Activated CD8-positive, alpha-beta memory T cell treated with anti-CD3 and anti-CD28 coated beads for 36 hours (primary cell): ENCODE results near the gene PALB2. TPM values are rescaled to one million over a fixed set of nuclear protein-coding genes. Genes with fewer than 3 reads are reported as not detected.

Experiments used
- CTCF ChIA-PET: fragments of 350-600 bp; sonication (Branson Sonifier 250); formaldehyde crosslinking; loops from one replicate; lab custom pipeline; 2021; ENCODE audit warnings: antibody characterized with exemption; lab: Charles Lee
- POLR2A ChIA-PET: fragments of 350-600 bp; sonication (Branson Sonifier 250); formaldehyde crosslinking; loops from one replicate; lab custom pipeline; 2021; ENCODE audit warnings: antibody characterized with exemption; lab: Charles Lee
- total RNA-seq, 2 experiments: library from RNA; stranded (reverse); gene quantifications; one replicate each; pipeline ENCODE4 v1.2.3, GENCODE V29; 2021

PALB2 gene
- total RNA-seq, result 10 to 100 TPM; 29.4 to 29.8 TPM

DNA sequence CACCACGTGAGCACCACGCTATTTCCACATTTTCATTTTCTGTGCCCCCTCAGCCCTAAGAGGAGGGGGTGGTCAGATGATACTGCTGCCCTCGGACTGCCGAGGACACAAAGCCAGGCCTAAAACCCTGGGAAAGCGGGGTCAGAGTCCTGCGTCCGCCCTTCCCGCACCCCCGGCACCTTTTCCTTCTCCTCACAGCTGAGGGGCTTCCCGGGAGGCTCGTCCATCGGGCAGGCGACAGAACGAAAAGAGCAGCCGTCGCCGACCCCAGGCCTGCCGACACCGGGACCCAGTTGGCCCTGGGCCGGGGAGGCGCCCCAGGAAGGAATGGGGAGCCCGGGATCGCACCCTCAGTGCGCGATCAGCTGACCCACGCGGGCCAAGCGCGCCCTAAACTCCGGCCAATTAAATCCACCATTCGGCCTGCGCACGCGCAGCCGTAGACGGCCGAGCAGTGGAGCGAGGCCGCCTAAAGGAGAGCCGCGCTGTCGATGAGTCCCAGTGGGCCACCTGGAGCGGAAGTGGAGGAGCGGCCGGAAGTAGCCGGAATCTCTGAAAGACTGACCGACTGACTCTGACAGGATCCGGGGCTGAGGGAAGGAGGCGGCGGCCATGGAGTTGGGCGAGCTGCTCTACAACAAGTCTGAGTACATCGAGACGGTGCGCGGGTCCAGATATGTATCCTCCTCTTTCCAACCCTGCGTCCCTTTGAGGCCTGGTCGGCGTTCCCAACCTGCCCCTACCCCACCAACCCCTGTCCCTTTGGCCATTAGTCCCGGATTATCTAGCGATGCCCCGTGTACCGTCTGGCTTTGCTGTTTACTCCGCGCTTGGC, at the start of gene PALB2, which contains the start of gene DCTN5:
Gene PALB2 (minus strand): TSS at position 380 of the 835 bp plus-strand sequence. CDS start 153 bp downstream, at position 227.
Gene DCTN5 (plus strand): TSS at position 536 of the 835 bp plus-strand sequence. CDS start 77 bp downstream, at position 613.
- ChIA-PET CTCF (interaction anchor here (0.8 to 1.4 kb wide), 3 partner anchors 10 to 611 kb away, joined by 3 to 6 read pairs (median 4); no protein-coding TSS in a partner anchor), POLR2A (no interaction called here)

DNA sequence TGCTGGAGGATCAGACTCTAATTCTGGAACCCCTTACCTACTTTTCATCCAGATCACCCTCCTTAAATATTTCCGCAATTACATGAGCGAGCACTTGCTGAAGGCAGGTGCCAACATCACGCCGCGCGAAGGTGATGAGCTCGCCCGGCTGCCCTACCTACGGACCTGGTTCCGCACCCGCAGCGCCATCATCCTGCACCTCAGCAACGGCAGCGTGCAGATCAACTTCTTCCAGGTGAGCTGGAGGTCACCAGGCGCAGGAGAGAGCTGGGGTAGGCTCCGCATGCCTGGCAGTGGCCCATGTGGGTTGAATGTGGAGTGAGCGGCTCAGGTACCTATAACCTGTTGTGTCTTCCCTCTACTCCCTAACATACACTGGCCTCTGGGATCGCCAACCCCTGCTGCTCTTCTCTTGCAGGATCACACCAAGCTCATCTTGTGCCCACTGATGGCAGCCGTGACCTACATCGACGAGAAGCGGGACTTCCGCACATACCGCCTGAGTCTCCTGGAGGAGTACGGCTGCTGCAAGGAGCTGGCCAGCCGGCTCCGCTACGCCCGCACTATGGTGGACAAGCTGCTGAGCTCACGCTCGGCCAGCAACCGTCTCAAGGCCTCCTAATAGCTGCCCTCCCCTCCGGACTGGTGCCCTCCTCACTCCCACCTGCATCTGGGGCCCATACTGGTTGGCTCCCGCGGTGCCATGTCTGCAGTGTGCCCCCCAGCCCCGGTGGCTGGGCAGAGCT, 48.5 kb upstream of the PALB2 start:
- CTCF ChIA-PET, result no interaction called here
- POLR2A ChIA-PET, result no interaction called here

DNA sequence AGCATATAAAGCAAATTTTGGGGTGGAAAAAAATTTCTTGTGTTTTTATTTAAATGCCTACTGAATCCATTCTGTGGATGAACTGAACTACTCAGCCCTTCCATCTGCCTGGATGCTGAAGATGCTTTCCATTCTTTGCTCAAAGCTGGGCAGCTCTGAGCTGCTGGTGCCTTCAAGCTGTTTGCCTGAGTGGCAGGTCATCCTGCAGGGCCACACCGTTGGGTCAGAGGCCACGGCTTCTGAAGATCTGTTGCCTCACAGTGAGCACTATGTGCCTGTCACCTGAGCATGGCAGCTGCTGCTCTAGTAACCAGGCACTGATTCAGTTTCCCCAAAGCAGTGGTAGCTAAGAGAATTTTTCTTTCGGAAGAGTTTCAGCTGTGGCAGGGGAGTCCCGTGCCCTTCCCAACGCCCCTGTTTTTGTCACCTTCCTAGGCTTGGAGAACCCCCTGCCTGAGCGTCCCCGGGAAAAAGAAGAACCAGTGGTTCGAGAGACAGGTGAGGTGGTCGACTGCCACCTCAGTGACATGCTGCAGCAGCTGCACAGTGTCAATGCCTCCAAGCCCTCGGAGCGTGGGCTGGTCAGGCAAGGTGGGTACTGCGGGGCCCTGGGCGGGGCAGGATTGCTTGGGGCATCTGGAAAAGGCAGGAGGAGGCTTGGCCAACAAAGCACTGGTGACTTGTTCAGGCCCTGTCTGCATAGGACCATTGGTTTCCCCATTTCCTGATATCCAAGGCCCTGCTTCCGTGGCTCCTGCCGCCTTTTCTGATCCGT, 46.1 kb upstream of the PALB2 start:
- CTCF ChIA-PET, result no interaction called here
- POLR2A ChIA-PET, result no interaction called here

DNA sequence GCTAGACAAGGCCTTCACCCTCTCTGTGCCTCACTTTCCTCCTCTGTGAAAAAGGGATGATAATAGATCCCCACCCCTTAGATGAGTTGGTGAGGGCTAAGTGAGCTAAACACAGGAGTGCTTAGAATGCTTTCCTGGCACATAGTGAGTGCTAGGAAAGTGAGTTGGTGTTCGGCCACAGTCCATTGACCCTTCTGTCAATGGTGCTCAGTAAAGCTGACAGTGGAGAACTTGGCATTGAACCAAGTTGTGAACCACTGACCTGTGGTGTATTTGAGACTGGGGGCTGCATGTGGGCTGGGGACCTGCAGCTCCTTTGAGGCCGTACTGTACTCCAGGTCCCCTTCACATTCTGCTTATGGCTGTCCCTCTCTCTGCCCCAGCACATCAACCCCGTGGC, 42.4 kb upstream of the PALB2 start:
- ChIA-PET POLR2A (no interaction called here), CTCF (no interaction called here)

GRCh38 chr16:23682181-23682580, 41.1 kb upstream of the PALB2 start:
- POLR2A ChIA-PET, result no interaction called here
- CTCF ChIA-PET, result no interaction called here

- ChIA-PET POLR2A (no interaction called here), CTCF (no interaction called here)
These were observed 38.9 kb upstream of the PALB2 start for GRCh38 chr16:23679986-23680336.

DNA sequence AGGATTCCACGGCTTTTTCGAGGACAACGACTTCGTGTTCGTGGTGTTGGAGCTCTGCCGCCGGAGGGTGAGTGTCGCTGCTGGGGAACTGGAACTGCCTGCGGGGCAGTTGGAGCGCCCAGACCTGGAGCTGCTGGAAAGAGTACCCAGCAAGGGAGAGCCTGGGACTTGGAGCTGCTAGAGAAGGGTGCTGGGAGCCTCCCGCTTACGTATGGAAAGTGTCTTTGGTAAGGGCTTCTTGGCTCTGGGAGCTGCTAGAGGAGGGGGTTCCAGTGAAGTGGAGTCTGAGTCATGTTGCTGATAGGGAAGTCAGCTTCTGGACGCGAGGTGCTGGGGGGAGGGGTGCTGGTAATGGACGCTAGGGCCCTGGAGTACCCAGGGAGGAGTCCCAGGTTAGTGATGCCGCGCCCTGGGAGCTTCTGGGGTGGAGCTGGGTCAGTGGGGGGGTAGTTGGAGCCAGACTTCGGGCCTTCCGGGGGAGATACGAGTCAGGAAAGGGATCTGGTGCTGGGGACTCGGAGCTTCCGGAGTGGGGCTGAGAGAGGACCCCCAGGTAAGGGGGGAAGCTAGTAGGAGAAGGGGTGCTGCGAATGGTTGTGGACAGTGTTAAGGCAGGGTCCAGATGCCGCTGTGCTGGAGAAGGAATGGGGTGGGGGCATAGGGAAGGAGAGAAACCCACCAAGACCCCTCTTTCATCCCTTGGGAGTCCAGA, 38.3 kb upstream of the PALB2 start:
- POLR2A ChIA-PET, result interaction anchor here (0.7 kb wide), 1 partner anchor 9 kb away, joined by 3 read pairs; no protein-coding TSS in a partner anchor
- CTCF ChIA-PET, result no interaction called here

GRCh38 chr16:23678430-23679273, 37.5 kb upstream of the PALB2 start, which contains the start of gene PLK1:
PLK1 (plus strand) TSS chr16:23678889; CDS start chr16:23678933, 44 bp downstream.
- ChIA-PET CTCF (interaction anchor here (1.5 kb wide), 1 partner anchor 363 kb away, joined by 3 read pairs; no protein-coding TSS in a partner anchor), POLR2A (interaction anchor here (0.7 kb wide), 1 partner anchor 8 kb away, joined by 3 read pairs; no protein-coding TSS in a partner anchor)

DNA sequence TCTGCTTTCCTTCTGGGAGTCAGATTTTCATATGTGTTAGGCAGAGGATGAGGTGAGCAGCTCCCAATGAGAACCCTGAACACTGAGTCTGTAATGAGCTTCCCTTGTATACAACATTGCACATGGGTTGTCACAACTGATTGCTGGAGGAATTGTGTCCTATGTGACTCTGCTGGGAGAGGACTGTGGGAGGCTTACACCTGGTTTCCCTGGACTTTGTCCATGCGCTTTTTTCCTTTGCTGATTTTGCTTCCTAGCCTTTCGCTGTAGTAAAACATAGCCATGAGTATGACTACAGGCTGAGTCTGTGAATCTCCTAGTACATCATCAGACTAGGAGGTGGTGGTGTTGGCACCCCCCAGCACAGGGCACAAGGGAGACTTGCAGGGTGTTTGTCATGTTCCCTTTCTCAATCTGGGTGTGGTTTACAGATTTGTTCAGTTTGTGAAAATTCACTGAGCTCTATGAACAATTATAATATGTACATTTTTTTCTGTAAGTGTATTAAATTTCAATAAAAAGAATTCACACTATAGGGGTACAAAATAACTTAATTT, 35.9 kb upstream of the PALB2 start:
- POLR2A ChIA-PET, result no interaction called here
- CTCF ChIA-PET, result interaction anchor here (1.2 to 1.5 kb wide), 2 partner anchors 243 to 365 kb away, joined by 3 to 4 read pairs; no protein-coding TSS in a partner anchor

GRCh38 chr16:23673971-23674614, 33.0 kb upstream of the PALB2 start:
- ChIA-PET CTCF (no interaction called here), POLR2A (no interaction called here)

DNA sequence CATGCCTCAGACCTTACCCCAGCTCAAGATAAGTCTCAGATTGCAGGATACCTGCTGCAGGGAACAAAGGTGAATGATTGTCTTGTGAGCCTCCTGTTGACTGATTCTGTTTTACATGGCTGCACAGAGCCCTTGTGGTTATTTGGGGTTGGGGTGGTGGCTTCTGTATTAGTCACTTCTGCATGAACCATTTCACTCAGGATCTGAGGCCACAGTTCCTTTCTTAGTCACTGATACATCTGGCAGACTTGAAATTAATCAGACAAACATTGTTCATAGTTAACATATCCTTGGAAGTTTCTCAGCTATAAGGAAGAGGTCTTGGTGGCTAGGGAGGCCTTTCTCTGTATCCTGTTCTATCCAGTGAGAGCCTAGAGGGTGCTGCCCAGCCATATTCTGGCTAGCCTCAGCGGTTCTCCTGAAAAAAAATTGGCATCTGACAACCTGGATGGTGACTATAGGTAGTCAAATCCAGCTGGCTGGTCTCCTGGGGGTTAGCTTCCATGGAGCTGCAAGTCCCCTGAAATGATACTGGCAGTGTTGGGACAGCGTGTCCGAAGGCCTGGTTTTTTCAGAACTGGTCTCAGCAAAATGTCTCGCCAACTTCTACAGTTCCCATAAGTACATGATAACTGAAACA, 29.1 kb upstream of the PALB2 start:
- CTCF ChIA-PET, result interaction anchor here (0.9 to 1.1 kb wide), 3 partner anchors 27 to 156 kb away, joined by 3 read pairs; no protein-coding TSS in a partner anchor
- POLR2A ChIA-PET, result interaction anchor here (0.6 kb wide), 1 partner anchor 9 kb away, joined by 3 read pairs; no protein-coding TSS in a partner anchor

GRCh38 chr16:23668873-23669272, 27.8 kb upstream of the PALB2 start:
- ChIA-PET POLR2A (no interaction called here), CTCF (interaction anchor here (1.4 kb wide), 1 partner anchor 132 kb away, joined by 3 read pairs; no protein-coding TSS in a partner anchor)

GRCh38 chr16:23668225-23668624, 27.1 kb upstream of the PALB2 start:
- ChIA-PET POLR2A (no interaction called here), CTCF (interaction anchor here (1.4 kb wide), 1 partner anchor 133 kb away, joined by 3 read pairs; no protein-coding TSS in a partner anchor)

- POLR2A ChIA-PET, result no interaction called here
- CTCF ChIA-PET, result no interaction called here
These were observed 26.2 kb upstream of the PALB2 start for GRCh38 chr16:23667355-23667659.

DNA sequence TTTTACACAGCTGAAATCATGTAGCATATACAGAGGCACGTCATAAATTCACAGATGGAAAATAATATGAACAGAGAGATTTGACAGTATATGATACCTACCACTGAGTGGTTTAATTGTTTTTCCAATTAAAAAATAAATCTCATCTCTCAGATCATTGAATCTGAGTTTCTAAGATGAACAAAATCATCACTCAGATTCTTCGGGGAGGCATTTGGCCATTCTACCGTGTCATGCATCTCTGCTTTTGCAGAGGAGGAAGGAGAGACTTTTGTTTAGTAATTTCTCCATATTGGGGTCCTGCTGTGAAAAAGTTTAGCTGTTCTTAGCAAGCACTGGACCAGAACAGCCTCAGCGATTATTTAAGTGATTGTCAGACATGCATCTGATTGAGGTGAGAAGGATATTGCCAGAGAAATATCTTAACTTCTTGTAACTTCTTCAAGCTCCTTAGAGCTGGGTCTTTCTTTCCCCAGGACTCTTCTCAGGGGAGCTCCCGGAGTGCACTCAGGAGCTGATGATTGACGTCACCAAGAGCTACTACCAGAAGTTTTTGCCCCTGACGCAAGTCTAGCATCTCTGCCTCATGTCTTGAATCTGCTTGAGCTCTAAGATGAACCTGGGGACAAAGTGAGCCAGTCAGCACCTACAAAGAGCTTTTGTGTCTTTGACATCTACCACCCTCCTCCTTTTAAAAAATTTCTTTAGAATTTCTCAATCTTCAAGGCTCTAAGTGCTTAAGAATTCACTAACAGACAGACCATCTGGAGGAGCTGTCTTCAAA, 25.7 kb upstream of the PALB2 start:
- ChIA-PET POLR2A (no interaction called here), CTCF (no interaction called here)

- ChIA-PET CTCF (no interaction called here), POLR2A (no interaction called here)
These were observed 22.8 kb upstream of the PALB2 start for GRCh38 chr16:23663918-23664317.
